G401 (cell line): ENCODE measurements around the gene NUP62. TPM values are rescaled to one million over a fixed set of nuclear protein-coding genes. Genes with fewer than 3 reads are reported as not detected.

Experiments used
- DNase-seq: peaks from one replicate; pipeline ENCODE4 v3.0.0-alpha.2; 2015; ENCODE audit warnings: low spot score
- in situ Hi-C: cut with HindIII; loops from 2 replicates; pipeline ENCODE4 v1.10.0; 2016; ENCODE audit warnings: low sequenced_read_pairs, mixed read lengths
- total RNA-seq: library from RNA; depleted of rRNA; stranded (reverse); fragments of >200 nt; shearing (Covaris generic); gene quantifications from 2 replicates; pipeline ENCODE4 v1.2.3, GENCODE V29; 2014; rRNA removed

Gene NUP62
- total RNA-seq, 1 experiment from 2014 or later = 86.1 TPM

- DNase-seq = no peak
- in situ Hi-C loops = no loop called here
Observed at GRCh38 chr19:49860336-49861102, 68.8 kb downstream of the NUP62 start.

DNA sequence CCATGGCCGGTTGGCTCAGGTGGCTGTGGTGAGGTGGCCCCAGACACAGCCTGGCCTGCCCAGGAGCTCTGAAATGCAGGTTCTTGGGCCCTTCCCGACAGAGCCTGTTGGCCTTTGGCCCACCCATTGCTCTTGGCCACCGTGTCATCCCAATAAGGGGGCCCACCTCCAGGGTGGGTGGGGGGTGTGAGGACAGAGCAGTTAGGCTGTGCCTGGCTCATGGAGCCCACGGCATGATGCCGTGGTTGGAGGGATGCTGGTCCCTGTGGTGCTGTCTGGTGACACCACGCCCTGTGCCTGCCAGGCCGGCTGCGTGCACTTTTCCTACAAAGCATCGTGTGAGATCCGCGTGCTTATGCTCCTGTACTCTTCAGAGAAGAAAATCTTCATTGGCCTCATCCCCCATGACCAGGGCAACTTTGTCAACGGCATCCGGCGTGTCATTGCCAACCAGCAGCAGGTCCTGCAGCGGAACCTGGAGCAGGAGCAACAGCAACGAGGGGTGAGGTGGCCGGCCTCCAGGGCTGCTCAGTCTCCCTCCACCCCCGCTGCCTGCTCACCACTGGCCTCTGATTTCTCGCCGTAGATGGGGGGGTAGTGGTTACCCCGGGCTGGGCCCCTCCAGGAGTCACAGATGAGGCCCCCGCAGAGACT lies 69.5 kb downstream of the NUP62 start:
- in situ Hi-C loops = no loop called here
- DNase-seq = no peak

DNA sequence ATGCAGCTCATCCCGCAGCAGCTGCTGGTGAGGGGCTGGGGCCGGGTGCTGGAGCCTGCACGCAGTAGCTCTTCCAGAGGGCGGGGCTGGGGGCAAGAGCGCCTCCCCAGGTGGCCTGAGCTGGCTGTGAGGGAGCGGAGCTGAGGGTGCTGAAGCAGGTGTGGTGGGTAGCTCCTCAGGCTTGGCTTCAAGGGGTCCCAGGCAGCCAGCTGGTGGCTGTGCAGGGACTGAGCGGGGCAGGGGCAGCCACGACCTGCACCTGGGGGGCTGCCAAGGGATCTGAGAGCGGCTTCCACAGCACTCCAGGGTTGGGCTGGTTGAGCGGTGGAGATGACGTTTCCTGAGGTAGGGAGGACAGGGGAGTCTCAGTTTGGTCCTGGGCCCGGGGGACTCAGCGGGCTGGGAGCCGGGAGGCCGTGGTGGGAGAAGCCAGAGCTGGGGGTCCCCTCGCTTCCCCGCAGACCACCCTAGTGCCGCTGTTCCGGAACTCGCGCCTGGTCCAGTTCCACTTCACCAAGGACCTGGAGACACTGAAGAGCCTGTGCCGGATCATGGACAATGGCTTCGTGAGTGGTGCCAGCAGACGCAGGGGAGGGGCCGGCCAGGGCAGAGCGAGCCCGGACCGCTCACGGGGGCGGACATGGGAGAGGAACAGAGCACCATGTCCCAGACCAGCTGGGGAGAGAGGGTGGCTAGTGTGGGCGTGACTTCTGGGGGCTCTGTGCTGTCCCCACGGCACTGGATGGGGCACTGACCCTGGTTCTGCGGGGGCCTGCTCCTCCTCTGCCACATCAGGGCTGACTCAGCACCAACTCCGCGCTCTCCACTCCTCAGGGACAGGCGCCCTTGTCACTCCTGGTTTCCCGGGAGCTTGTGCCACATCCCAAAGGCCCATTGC lies 71.0 kb downstream of the NUP62 start:
- no peak for DNase-seq
- in situ Hi-C loops = no loop called here

- in situ Hi-C loops = no loop called here
- no peak for DNase-seq
Observed at GRCh38 chr19:49857838-49858087, 71.5 kb downstream of the NUP62 start.

DNA sequence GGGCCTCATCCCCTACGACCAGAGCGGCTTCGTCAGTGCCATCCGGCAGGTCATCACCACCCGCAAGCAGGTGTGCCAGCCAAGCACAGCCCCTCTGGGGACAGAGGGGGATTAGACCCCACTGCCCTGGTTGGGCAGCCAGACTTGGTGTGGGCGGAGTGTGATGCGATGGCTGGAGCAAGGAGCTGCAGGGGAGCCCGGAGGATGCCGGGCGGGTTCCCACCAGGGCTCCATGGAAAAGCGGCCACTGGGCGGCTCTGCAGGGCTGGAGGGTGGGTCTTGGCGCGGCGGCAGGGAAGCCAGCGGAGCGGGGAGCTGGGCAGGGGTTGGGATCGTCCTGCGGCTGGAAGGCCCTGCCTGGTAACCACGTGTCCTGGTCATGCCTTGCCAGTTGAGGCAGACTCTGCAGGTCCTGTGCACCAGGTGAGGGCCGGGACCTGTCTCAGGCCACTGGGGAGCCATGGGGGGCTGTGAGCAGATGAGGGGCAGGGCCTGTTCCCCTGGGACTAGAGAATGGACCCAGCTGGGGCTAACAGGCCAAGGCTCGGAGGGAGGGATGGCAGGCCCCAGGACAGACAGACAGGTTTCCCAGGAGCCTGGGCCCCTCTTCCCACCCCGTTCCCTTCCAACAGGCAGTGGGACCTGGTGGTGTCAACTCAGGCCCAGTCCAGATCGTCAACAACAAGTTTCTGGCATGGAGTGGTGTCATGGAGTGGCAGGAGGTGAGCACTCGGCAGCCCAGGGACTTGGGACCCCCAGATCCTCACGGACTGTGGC lies 72.1 kb downstream of the NUP62 start:
- in situ Hi-C loops = no loop called here
- DNase-seq = no peak

Other genes with a start within 250 kb of the NUP62 start
- gene ADM5, start 239.9 kb downstream of the NUP62 start, total RNA-seq = 1.1 and 1.7 TPM in 2 replicates
- gene CPT1C, start 238.4 kb downstream of the NUP62 start, total RNA-seq = 38.8 and 54.5 TPM in 2 replicates
- gene TSKS, start 166.2 kb downstream of the NUP62 start, total RNA-seq = 0.49 TPM in 1 of 2 replicates, not detected in the other
- 152 and 155 TPM in 2 replicates for gene AP2A1, start 162.5 kb downstream of the NUP62 start, total RNA-seq
- gene FUZ, start 116.2 kb downstream of the NUP62 start, total RNA-seq = 33.9 and 38.6 TPM in 2 replicates
- gene MED25, start 111.2 kb downstream of the NUP62 start, total RNA-seq = 30.2 and 44.7 TPM in 2 replicates
- gene PTOV1, start 78.3 kb downstream of the NUP62 start, total RNA-seq = 147 and 166 TPM in 2 replicates
- 90.2 and 111 TPM in 2 replicates for gene PNKP, start 61.9 kb downstream of the NUP62 start, total RNA-seq
- gene AKT1S1, start 52.1 kb downstream of the NUP62 start, total RNA-seq = 14.0 and 18.0 TPM in 2 replicates
- 6.5 and 7.6 TPM in 2 replicates for gene TBC1D17, start 51.8 kb downstream of the NUP62 start, total RNA-seq
- 0.07 and 0.80 TPM in 2 replicates for gene IL4I1, start 32.6 kb downstream of the NUP62 start, total RNA-seq
- 9.4 and 12.4 TPM in 2 replicates for gene ATF5, start 299 bp downstream of the NUP62 start, total RNA-seq
- not detected in 2 replicates for gene SIGLEC11, start 31.7 kb upstream of the NUP62 start, total RNA-seq
- gene VRK3, start 95.9 kb upstream of the NUP62 start, total RNA-seq = 26.0 and 28.6 TPM in 2 replicates
- gene ZNF473, start 96.5 kb upstream of the NUP62 start, total RNA-seq = 15.5 and 42.5 TPM in 2 replicates
- gene IZUMO2, start 233.8 kb upstream of the NUP62 start, total RNA-seq = not detected in 2 replicates